Peyer's patch (tissue), 4 donors: ENCODE measurements around the gene HYCC1. TPM values are rescaled to one million over a fixed set of nuclear protein-coding genes. Genes with fewer than 3 reads are reported as not detected.

Source experiments
- DNase-seq, 3 donors: peaks; one replicate each; pipeline ENCODE4 v3.0.0-alpha.2; 2017 to 2019
- H3K27ac ChIP-seq, 4 donors: fragments of 200-600 bp; sonication (generic); one replicate each; pipeline ENCODE4 v1.5.1; 2016 to 2019
- H3K27me3 ChIP-seq, 2 donors: fragments of 200-600 bp; sonication (generic); one replicate each; pipeline ENCODE4 v1.5.1; 2019
- H3K36me3 ChIP-seq, 3 donors: fragments of 200-600 bp; sonication (generic); one replicate each; pipeline ENCODE4 v1.5.1; 2016 to 2019
- H3K4me1 ChIP-seq, 4 donors: fragments of 200-600 bp; sonication (generic); one replicate each; pipeline ENCODE4 v1.5.1; 2016 to 2019
- H3K4me3 ChIP-seq, 4 donors: fragments of 200-600 bp; sonication (generic); 1 replicate in 3 of 4; 2 replicates in 1 of 4; pipeline ENCODE4 v1.5.1; 2016 to 2019; ENCODE audit warnings: mild to moderate bottlenecking in 1 of 4
- H3K9me3 ChIP-seq, 4 donors: fragments of 200-600 bp; sonication (generic); one replicate each; pipeline ENCODE4 v1.5.1; 2016 to 2019; ENCODE audit warnings: mild to moderate bottlenecking in 1 of 4
- POLR2A ChIP-seq, 2 donors: fragments of 450-650 bp; IDR thresholded peaks; one replicate each; pipeline ENCODE4 v1.5.1; 2017; ENCODE audit warnings: antibody characterized with exemption in 2 of 2, mild to moderate bottlenecking in 2 of 2, moderate library complexity in 2 of 2
- total RNA-seq, 4 donors: library from RNA; depleted of rRNA; stranded (reverse); fragments of >200 nt; gene quantifications; one replicate each; pipeline ENCODE4 v1.1.0, GENCODE V29; 2016
- TF ChIP-seq, protein P1 (sequence below), 6 experiments: fragments of 450-650 bp in 4 of 6; fragments of 200-600 bp in 2 of 6; sonication (generic) in 1 of 6; IDR thresholded peaks; one replicate each; pipeline ENCODE4 v1.5.1; 2017 to 2019; ENCODE audit warnings: antibody characterized with exemption in 6 of 6, mild to moderate bottlenecking in 3 of 6, moderate library complexity in 1 of 6

The HYCC1 gene
- total RNA-seq, 4 donors from 2014 or later: 26.0 to 47.0 (median 34.1) TPM

DNA sequence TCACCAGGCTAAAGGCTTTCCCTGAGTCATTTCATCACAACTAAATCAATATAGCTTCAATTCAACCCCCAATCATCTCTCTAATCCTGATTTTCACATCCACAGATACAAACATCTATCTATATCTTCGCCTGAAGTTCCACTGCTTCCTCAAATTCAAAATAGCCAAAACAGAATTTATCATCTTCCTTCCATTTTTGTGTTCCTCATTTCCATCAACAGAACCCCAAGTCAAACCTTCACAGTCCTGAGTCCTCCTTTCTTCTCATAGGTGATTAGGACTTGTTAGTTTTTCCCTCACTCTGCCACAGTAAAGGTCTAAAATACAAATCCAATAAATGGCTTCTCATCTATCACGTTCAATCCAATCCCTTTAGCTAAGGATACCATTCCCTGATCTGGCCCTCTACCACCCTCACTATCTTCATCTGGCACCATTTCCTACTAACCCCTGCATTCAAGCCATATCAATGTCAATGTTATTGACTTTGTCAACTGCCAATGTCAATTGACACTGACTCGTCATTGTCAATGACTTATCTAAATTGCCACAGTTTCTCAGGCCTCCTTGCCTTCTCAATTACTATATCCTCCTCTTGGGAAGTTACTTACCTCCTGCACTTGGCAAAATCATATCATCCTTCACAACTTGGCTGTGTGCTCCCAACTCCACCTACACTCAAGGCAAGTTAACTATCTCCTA lies 2.6 kb downstream of the HYCC1 start:
- DNase-seq: no peak

DNA sequence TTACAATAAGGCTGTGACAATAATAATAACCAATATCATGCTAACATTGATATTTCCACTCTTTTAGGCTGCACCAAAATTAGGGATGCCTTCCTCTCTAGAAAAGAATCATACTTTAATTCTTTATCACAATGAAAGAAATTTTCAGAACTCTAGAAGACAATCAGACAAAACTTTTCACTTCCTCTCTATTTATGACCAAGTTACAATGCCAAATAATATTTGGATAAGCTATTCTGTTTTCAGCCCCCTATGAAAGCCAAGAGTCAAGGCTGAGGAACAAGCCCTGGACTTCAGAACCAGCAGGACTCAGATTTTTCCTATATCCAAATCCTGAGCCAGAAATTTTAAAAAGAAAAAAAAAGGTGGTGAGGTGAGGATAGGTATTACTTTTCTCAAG lies 4.6 kb downstream of the HYCC1 start:
- H3K4me1 ChIP-seq: peaks cover 0 to 16% (median 0%) of the 10 kb centered on the region in 4 donors
- no peaks in the 10 kb centered on the region for H3K36me3 ChIP-seq
- no peak overlapping the region for H3K4me3 ChIP-seq
- no peak for TF ChIP-seq POLR2A (IDR thresholded peaks at IDR 0.05)
- no peaks in the 10 kb centered on the region for H3K9me3 ChIP-seq
- H3K27ac ChIP-seq: no peak overlapping the region
- no peaks in the 10 kb centered on the region for H3K27me3 ChIP-seq
- no peak for DNase-seq

More for the DNA sequence above, 2.6 kb downstream of the HYCC1 start:
- H3K4me1 ChIP-seq: peaks cover 0 to 16% (median 0%) of the 10 kb centered on the region in 4 donors
- H3K27me3 ChIP-seq: no peaks in the 10 kb centered on the region
- TF ChIP-seq POLR2A (IDR thresholded peaks at IDR 0.05): no peak
- TF ChIP-seq, protein P1, sequence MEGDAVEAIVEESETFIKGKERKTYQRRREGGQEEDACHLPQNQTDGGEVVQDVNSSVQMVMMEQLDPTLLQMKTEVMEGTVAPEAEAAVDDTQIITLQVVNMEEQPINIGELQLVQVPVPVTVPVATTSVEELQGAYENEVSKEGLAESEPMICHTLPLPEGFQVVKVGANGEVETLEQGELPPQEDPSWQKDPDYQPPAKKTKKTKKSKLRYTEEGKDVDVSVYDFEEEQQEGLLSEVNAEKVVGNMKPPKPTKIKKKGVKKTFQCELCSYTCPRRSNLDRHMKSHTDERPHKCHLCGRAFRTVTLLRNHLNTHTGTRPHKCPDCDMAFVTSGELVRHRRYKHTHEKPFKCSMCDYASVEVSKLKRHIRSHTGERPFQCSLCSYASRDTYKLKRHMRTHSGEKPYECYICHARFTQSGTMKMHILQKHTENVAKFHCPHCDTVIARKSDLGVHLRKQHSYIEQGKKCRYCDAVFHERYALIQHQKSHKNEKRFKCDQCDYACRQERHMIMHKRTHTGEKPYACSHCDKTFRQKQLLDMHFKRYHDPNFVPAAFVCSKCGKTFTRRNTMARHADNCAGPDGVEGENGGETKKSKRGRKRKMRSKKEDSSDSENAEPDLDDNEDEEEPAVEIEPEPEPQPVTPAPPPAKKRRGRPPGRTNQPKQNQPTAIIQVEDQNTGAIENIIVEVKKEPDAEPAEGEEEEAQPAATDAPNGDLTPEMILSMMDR (IDR thresholded peaks at IDR 0.05): no peak
- no peak overlapping the region for H3K4me3 ChIP-seq
- H3K27ac ChIP-seq: no peak overlapping the region
- H3K36me3 ChIP-seq: no peaks in the 10 kb centered on the region
- H3K9me3 ChIP-seq: no peaks in the 10 kb centered on the region

DNA sequence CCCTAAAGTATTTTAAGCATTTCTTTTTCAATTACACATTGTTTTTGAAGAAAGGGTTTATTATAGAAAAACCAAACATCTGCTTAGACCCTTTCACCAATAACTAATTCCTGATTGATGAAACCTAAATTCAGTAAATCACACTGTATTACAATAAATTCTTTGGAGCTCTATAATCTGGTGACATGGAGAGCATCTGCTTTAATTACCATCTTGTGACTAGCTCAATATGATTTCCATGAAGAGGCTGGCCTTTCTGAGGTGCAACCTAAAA lies 9.7 kb downstream of the HYCC1 start:
- no peaks in the 10 kb centered on the region for H3K4me1 ChIP-seq
- no peaks in the 10 kb centered on the region for H3K9me3 ChIP-seq
- no peak overlapping the region for H3K4me3 ChIP-seq
- no peaks in the 10 kb centered on the region for H3K36me3 ChIP-seq
- no peak for TF ChIP-seq POLR2A (IDR thresholded peaks at IDR 0.05)
- TF ChIP-seq, protein P1 (IDR thresholded peaks at IDR 0.05): no peak
- H3K27me3 ChIP-seq: no peaks in the 10 kb centered on the region
- no peak for DNase-seq
- no peak overlapping the region for H3K27ac ChIP-seq

DNA sequence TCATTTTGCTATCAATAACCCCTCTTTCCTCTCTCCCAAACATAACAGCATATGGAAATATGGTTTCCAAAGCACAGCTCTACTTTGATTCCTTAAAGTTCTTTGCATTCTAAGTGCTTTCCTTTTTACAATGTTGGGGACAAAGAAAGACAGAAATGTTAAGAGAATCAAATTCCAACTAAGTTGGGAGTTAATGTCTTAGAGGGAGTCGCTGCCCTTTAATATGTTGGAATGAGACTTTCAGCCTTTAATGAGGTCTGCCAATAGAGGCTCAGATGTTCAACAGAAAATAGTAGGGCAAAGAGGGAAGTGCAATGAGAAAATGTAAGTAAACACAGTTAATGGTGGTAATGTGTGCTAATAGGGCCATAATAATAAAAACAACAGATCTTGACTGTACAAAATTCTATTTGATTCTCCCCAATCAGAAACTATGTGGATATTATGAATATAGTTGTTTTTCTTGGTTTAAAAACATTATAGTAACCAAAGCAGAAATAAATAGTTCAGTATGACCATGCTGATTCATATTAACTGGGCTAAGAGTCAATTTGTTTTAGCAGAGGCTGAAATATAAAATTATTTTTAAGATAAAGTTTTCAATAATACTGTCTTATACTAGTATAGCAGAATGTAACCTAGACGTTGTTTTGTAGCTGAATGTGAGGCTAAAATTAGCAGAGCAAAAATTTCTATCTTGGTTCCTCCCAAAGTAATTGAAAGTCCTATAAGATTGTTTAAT lies 10.3 kb downstream of the HYCC1 start:
- Histone ChIP-seq H3K4me3 (no peak overlapping the region), H3K36me3 (no peaks in the 10 kb centered on the region), H3K4me1 (no peaks in the 10 kb centered on the region), H3K9me3 (no peaks in the 10 kb centered on the region), H3K27me3 (no peaks in the 10 kb centered on the region), H3K27ac (no peak overlapping the region)
- no peak for DNase-seq
- TF ChIP-seq, protein P1 (IDR thresholded peaks at IDR 0.05): no peak
- TF ChIP-seq POLR2A (IDR thresholded peaks at IDR 0.05): no peak

DNA sequence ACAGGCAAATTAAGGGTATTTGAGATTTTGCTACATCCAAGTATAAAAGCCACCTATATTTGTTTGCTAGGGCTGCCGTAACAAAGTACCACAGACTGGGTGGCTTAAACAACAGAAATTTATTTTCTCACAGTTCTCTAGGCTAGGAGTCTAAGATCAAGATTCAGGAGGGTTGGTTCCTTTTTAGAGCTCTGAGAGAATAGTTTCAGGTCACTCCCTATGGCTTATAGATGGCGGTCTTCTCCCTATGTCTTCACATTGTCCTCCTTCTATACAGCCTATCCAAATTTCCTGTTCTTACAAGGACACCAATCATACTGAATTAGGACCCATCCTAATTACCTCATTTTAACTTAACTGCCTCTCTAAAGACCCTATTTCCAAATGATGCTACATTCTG lies 11.2 kb downstream of the HYCC1 start:
- TF ChIP-seq POLR2A (IDR thresholded peaks at IDR 0.05): no peak
- TF ChIP-seq, protein P1 (IDR thresholded peaks at IDR 0.05): no peak
- H3K9me3 ChIP-seq: no peaks in the 10 kb centered on the region
- DNase-seq: no peak
- no peaks in the 10 kb centered on the region for H3K4me1 ChIP-seq
- H3K4me3 ChIP-seq: no peak overlapping the region
- no peaks in the 10 kb centered on the region for H3K27me3 ChIP-seq
- no peak overlapping the region for H3K27ac ChIP-seq
- no peaks in the 10 kb centered on the region for H3K36me3 ChIP-seq

DNA sequence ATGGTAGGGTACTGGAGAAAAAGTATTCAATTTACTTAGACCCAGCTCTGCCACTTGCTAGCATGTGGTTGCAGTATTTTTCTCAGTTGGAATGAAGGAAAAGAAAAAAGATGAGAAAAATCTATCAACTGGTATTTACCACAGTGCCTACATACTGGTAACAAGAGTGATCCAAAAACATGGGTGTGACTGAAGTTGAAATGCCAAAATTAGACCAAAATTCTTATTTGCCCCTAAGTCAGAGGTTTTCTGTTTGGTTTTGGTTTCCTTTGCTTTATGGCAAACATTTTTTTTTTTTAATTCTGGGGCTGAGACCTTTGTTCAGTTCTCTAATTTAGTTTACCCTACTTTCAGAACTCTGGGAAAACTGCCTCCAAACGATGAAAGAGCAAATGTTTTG lies 12.3 kb downstream of the HYCC1 start:
- TF ChIP-seq POLR2A (IDR thresholded peaks at IDR 0.05): no peak
- TF ChIP-seq, protein P1 (IDR thresholded peaks at IDR 0.05): no peak
- Histone ChIP-seq H3K27me3 (no peaks in the 10 kb centered on the region), H3K4me3 (no peak overlapping the region)

More for the DNA sequence above, 12.3 kb downstream of the HYCC1 start:
- Histone ChIP-seq H3K4me1 (no peaks in the 10 kb centered on the region), H3K27ac (no peak overlapping the region), H3K9me3 (no peaks in the 10 kb centered on the region), H3K36me3 (no peaks in the 10 kb centered on the region)
- DNase-seq: no peak
